ENCODE measurements around the gene WWC2.

- TF ChIP-seq, protein P1, sequence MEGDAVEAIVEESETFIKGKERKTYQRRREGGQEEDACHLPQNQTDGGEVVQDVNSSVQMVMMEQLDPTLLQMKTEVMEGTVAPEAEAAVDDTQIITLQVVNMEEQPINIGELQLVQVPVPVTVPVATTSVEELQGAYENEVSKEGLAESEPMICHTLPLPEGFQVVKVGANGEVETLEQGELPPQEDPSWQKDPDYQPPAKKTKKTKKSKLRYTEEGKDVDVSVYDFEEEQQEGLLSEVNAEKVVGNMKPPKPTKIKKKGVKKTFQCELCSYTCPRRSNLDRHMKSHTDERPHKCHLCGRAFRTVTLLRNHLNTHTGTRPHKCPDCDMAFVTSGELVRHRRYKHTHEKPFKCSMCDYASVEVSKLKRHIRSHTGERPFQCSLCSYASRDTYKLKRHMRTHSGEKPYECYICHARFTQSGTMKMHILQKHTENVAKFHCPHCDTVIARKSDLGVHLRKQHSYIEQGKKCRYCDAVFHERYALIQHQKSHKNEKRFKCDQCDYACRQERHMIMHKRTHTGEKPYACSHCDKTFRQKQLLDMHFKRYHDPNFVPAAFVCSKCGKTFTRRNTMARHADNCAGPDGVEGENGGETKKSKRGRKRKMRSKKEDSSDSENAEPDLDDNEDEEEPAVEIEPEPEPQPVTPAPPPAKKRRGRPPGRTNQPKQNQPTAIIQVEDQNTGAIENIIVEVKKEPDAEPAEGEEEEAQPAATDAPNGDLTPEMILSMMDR (conservative IDR thresholded peaks at IDR 0.05; ENCODE audit: low read depth in 2 of 2) = no peak
- TF ChIP-seq POLR2AphosphoS5 (IDR thresholded peaks at IDR 0.05; ENCODE audit: low read depth) = no peak
- no peak for TF ChIP-seq EZH2 (IDR thresholded peaks at IDR 0.05; ENCODE audit: low read depth, unreplicated experiment)
- no peak for TF ChIP-seq REST (IDR thresholded peaks at IDR 0.05; ENCODE audit: unreplicated experiment)
These were observed 3.9 kb upstream of the WWC2 start for GRCh38 chr4:183095199-183095512.
